Naive thymus-derived CD8-positive, alpha-beta T cell (primary cell): ENCODE results near the gene KCNG3. TPM values are rescaled to one million over a fixed set of nuclear protein-coding genes. Genes with fewer than 3 reads are reported as not detected.

ENCODE experiments used
- ATAC-seq, 2 donors: fragments of 150-1000 bp; cut with Tn5 transposase in 1 of 2; sonication (Bioruptor Pico), chemical (Tn5 transposase) in 1 of 2; 1 replicate in 1 of 2; 2 replicates in 1 of 2; pipeline ENCODE4 v1.10.0; 2021; ENCODE audit warnings: mild to moderate bottlenecking in 2 of 2, moderate library complexity in 2 of 2
- POLR2A ChIA-PET: fragments of 350-600 bp; sonication (Branson Sonifier 250); formaldehyde crosslinking; loops from one replicate; lab custom pipeline; 2021; ENCODE audit warnings: antibody characterized with exemption; lab: Charles Lee
- DNase-seq, 10 donors: peaks; one replicate each; pipeline versions ENCODE4 v3.0.0 to v3.0.0-alpha.2; 2020 to 2022
- H3K27ac Mint-ChIP-seq, 10 donors: one replicate each; pipeline ENCODE4 v1.8.0; 2020 to 2022; ENCODE audit warnings: mild to moderate bottlenecking in 10 of 10, mixed read lengths in 10 of 10, moderate library complexity in 4 of 10, inconsistent platforms in 1 of 10
- H3K27me3 Mint-ChIP-seq, 5 donors: one replicate each; pipeline ENCODE4 v1.8.0; 2021 to 2022; ENCODE audit warnings: mixed read lengths in 5 of 5
- H3K36me3 Mint-ChIP-seq, 3 donors: one replicate each; pipeline ENCODE4 v1.8.0; 2020 to 2022; ENCODE audit warnings: mixed read lengths in 3 of 3, mild to moderate bottlenecking in 2 of 3, inconsistent platforms in 1 of 3
- H3K4me1 Mint-ChIP-seq, 4 donors: one replicate each; pipeline ENCODE4 v1.8.0; 2021 to 2022; ENCODE audit warnings: mixed read lengths in 4 of 4
- H3K4me3 Mint-ChIP-seq, 10 donors: one replicate each; pipeline ENCODE4 v1.8.0; 2020 to 2022; ENCODE audit warnings: mild to moderate bottlenecking in 10 of 10, mixed read lengths in 10 of 10, moderate library complexity in 6 of 10, inconsistent platforms in 1 of 10
- H3K9me3 Mint-ChIP-seq, 9 donors: one replicate each; pipeline ENCODE4 v1.8.0; 2020 to 2022; ENCODE audit warnings: mixed read lengths in 9 of 9, mild to moderate bottlenecking in 3 of 9, inconsistent platforms in 1 of 9, moderate library complexity in 1 of 9
- polyA plus RNA-seq, 3 donors: library from polyadenylated mRNA; unstranded; fragments of 300-500 nt; fragmentation: Illumina TruSeq; gene quantifications; one replicate each; pipeline ENCODE4 v1.2.3, GENCODE V29; 2021
- total RNA-seq, 8 experiments: library from RNA in 2 of 8; stranded (reverse) in 2 of 8; gene quantifications; one replicate each; pipeline ENCODE4 v1.2.3 and lab custom pipeline; 2021 to 2026

Gene KCNG3
- total and polyA plus RNA-seq, 5 experiments from 2014 or later: not detected

DNA sequence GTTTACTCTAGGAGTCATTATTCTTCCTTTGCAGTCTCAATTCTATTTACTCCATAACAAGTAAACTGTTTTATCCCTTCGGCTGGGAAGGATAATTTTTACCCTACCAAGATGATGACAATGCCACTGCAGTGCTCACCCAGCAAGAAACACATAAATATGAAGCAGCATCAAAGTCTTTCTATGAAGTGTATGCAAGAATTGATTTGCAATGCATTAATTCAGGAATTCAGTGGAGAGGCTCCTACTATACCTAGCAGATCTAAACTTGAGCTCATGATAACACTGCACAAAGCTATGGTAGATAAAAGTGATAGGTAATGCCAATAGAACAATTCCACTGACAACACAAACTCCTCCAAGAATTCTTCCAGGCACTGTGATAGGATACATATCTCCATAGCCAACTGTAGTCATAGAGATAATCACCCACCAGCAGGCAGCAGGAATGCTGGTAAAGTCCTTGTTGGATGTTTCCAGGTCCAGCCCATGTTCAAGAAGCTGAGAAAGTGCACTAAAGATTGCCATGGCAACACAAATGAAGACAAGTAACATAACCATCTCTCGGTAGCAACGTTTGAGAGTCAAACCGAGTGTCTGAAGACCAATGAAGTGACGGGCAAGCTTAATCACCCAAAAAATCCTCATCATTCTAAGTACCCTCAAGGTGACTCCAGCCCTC lies 49.9 kb downstream of the KCNG3 start:
- DNase-seq (no peak), ATAC-seq (no peak)
- H3K4me1 Mint-ChIP-seq: no peaks in the 10 kb centered on the region
- no peaks in the 10 kb centered on the region for H3K36me3 Mint-ChIP-seq
- H3K9me3 Mint-ChIP-seq: no peaks in the 10 kb centered on the region
- POLR2A ChIA-PET: no interaction called here
- no peak overlapping the region for H3K27ac Mint-ChIP-seq
- peaks cover 0 to 4% (median 0%) of the 10 kb centered on the region in 5 donors for H3K27me3 Mint-ChIP-seq
- no peak overlapping the region for H3K4me3 Mint-ChIP-seq

DNA sequence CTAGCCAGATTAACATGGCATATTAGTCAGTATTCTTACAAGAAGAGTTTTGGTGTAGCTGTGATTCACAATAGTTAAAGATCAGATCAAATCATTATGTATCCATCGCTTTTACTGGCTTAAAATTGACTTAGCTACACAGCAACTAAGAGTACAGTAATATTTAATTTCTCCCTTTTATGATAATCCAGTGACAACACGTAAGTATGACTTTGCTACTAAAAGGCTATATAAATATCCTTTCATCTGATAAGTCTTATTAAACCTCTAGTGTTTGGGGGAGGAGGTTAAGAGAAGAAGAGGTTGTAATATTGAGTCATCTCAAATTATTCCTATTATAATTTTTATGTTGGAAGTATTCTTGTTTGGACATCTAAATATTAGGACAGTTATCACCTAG lies 51.0 kb downstream of the KCNG3 start:
- Mint-ChIP-seq H3K4me1 (no peaks in the 10 kb centered on the region), H3K9me3 (no peaks in the 10 kb centered on the region), H3K4me3 (no peak overlapping the region), H3K27ac (no peak overlapping the region), H3K36me3 (no peaks in the 10 kb centered on the region), H3K27me3 (peaks cover 0 to 4% (median 0%) of the 10 kb centered on the region in 5 donors)
- POLR2A ChIA-PET: no interaction called here
- ATAC-seq: no peak
- DNase-seq: no peak

DNA sequence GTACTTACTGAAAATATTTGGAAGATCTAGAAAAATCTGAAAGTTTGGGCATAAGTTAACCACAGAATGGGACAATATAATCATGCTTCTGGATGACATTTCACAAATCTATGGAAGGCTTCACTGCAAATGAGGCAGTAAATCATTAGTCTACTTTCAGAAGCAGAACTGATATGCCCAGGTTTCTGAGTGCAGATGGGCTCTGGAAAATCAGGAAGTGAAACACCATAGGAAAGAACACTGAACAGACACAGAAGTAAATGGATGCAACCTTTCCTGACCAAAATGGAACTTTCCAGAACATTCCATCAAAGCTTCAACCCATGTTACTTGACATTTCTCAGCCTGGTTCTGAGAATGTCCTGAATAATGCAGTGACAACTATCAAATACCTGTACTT lies 55.1 kb downstream of the KCNG3 start:
- DNase-seq: no peak
- Mint-ChIP-seq H3K4me3 (no peak overlapping the region), H3K36me3 (no peaks in the 10 kb centered on the region), H3K4me1 (no peaks in the 10 kb centered on the region), H3K27ac (no peak overlapping the region), H3K27me3 (peaks cover 0 to 10% (median 0%) of the 10 kb centered on the region in 5 donors), H3K9me3 (no peaks in the 10 kb centered on the region)
- ATAC-seq: no peak
- POLR2A ChIA-PET: no interaction called here

DNA sequence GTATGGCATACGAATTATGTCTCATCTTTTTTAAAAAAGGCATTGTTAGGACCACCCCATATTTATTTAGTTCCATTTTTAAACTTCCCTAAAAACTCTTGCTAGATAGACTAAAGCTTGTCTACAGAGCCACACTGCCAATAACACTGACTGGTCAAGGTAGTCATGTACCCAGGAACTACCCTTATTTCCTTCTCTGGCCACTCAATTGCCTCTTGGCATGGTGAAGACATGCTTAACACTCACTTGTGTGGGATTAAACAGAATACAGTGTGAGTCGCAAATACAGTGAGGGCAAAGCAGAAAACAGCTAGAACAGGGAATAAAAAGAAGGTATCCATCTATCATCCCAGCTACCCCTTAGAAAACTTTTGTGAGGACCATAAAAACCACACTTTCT lies 57.4 kb downstream of the KCNG3 start:
- no peak overlapping the region for H3K27ac Mint-ChIP-seq

DNA sequence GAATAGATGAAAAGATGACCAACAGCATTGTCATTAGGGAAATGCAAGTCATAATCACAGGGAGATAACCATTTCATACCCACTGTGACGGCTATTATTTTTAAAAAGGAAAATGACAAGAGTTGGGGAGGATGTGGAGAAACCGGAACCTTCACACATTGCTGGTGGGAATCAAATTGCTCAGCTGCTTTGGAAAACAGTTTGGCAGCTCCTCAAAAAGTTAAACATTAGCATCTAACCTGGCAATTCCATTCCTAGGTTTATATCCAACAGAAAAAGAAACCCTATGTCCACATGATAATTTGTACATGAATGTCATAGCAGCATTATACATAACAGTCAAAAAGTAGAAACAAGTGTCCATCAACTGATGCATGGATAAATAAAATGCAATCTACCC lies 58.2 kb downstream of the KCNG3 start:
- Mint-ChIP-seq H3K9me3 (no peaks in the 10 kb centered on the region), H3K36me3 (no peaks in the 10 kb centered on the region), H3K27me3 (peaks cover 0 to 13% (median 4%) of the 10 kb centered on the region in 5 donors), H3K4me3 (no peak overlapping the region), H3K27ac (no peak overlapping the region), H3K4me1 (no peaks in the 10 kb centered on the region)
- POLR2A ChIA-PET: no interaction called here
- DNase-seq (no peak), ATAC-seq (no peak)

More for the DNA sequence above, 57.4 kb downstream of the KCNG3 start:
- DNase-seq (no peak), ATAC-seq (no peak)
- Mint-ChIP-seq H3K36me3 (no peaks in the 10 kb centered on the region), H3K9me3 (no peaks in the 10 kb centered on the region), H3K4me3 (no peak overlapping the region), H3K27me3 (peaks cover 0 to 13% (median 4%) of the 10 kb centered on the region in 5 donors), H3K4me1 (no peaks in the 10 kb centered on the region)
- POLR2A ChIA-PET: no interaction called here

DNA sequence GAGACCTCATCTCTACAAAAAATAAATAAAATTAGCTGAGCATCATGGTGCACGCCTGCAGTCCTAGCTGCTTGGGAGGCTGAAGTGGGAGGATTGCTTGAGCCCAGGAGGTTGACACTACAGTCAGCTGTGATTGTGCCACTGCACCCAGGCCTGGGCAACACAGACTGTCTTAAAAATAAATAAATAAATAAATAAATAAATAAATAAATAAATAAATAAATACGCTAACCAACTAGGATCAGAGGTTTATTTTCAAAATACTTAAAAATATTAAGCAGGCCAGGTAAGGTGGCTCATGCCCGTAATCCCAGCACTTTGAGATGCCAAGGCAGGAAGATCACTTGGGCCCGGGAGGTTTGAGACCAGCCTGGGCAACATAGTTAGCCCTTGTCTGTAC lies 63.6 kb downstream of the KCNG3 start:
- H3K27me3 Mint-ChIP-seq: peaks cover 0 to 14% (median 4%) of the 10 kb centered on the region in 5 donors
- no peaks in the 10 kb centered on the region for H3K9me3 Mint-ChIP-seq
- DNase-seq (no peak), ATAC-seq (no peak)
- H3K27ac Mint-ChIP-seq: no peak overlapping the region
- H3K4me3 Mint-ChIP-seq: no peak overlapping the region
- H3K36me3 Mint-ChIP-seq: no peaks in the 10 kb centered on the region
- POLR2A ChIA-PET: no interaction called here
- no peaks in the 10 kb centered on the region for H3K4me1 Mint-ChIP-seq

DNA sequence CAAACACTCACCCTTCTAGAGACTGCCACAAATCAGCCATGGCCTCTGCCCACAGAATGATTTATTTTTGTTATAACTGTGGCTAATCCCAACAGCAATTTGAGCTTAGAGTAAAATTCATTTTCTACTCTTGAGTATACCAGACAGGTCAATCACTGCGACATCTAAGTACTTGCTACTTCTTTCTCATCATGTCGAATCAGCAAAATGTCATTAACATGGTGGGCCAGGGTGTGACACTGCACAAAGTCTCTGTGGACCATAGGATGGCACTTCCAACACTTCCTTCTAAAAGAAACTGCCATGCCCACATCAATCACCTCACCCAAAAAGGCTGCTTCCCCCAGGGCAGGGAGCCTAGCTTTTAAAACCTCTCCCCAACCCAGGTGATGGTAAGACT lies 64.4 kb downstream of the KCNG3 start:
- Mint-ChIP-seq H3K27me3 (peaks cover 0 to 11% (median 1%) of the 10 kb centered on the region in 5 donors), H3K4me3 (no peak overlapping the region), H3K4me1 (no peaks in the 10 kb centered on the region), H3K27ac (no peak overlapping the region), H3K9me3 (no peaks in the 10 kb centered on the region), H3K36me3 (no peaks in the 10 kb centered on the region)
- POLR2A ChIA-PET: no interaction called here
- no peak for ATAC-seq
- no peak for DNase-seq

DNA sequence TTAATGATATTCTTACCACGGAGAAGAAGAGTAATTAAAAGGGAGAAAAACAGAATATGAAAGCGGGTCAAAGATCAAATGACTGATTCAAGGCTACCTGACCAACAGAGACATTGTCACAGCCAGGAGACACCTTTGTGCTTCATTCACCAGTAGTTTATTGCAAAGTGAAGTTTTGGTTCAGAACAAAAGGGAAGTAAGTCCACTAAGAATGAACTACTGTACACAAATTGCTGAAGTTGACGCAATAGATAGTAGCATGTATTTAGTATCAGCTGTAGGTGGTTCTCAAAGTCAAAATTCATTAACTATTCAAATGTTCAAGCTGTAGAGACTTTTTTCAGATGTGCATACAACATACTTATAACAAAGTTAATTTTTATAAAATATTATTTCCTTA lies 68.1 kb downstream of the KCNG3 start:
- no peak overlapping the region for H3K27ac Mint-ChIP-seq
- POLR2A ChIA-PET: no interaction called here
- ATAC-seq: no peak

DNA sequence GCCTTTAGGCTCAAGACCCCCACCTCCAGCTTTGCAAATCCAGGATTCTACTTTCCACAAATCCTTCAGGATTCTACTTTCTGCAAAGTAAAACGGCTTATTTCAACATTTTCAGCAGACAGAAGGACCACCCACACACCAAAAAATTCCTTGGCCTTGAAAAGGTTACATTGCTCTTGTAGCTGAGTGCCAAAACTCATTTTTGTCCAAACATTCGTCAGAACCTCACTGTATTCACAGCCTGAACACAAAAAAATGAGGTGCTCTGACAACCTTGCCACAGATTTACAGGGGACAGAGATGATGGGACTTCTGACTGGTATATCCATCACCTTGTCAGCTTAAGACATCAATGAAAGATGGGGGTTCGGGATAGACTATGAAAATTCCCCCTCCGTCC lies 69.7 kb downstream of the KCNG3 start:
- ATAC-seq (no peak), DNase-seq (no peak)
- Mint-ChIP-seq H3K27ac (no peak overlapping the region), H3K36me3 (no peaks in the 10 kb centered on the region), H3K9me3 (no peaks in the 10 kb centered on the region), H3K4me1 (peaks cover 0 to 11% (median 0%) of the 10 kb centered on the region in 4 donors), H3K4me3 (no peak overlapping the region), H3K27me3 (peaks cover 0 to 12% (median 6%) of the 10 kb centered on the region in 5 donors)
- POLR2A ChIA-PET: no interaction called here

More for the DNA sequence above, 68.1 kb downstream of the KCNG3 start:
- Mint-ChIP-seq H3K9me3 (no peaks in the 10 kb centered on the region), H3K4me3 (no peak overlapping the region), H3K36me3 (no peaks in the 10 kb centered on the region), H3K27me3 (peaks cover 0 to 12% (median 6%) of the 10 kb centered on the region in 5 donors), H3K4me1 (peaks cover 0 to 8% (median 0%) of the 10 kb centered on the region in 4 donors)
- no peak for DNase-seq

DNA sequence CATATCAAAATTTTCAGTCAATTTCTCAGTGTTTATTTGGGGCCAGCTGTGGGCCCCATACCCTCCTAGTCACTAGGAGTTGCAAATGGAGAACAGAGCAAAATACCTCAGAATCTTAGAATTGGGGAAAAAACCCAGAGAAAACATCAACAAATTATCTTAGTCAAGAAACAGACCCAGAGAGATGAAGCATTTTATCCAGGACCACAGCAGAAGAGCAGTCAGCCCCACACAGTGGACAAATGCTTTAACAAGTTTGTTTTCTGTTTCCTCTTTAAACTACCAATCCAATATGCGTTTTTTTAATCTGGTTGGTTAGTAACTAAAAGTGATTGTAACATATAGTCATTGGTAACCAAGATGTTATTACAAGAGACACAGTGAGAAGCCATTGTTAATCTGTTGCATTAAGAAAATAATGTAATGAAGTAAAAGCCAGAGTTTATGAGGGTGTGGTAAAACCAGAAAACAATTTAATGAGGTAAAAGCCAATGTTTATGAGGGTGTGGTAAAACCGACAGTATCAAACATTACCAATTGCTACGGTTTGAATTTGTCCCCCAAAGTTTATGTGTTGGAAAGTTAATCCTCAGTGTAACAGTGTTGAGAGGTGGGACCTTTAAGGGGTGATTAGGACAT lies 72.1 kb downstream of the KCNG3 start:
- ATAC-seq (no peak), DNase-seq (no peak)
- POLR2A ChIA-PET: no interaction called here
- no peak overlapping the region for H3K27ac Mint-ChIP-seq
- no peaks in the 10 kb centered on the region for H3K36me3 Mint-ChIP-seq
- no peak overlapping the region for H3K4me3 Mint-ChIP-seq
- H3K9me3 Mint-ChIP-seq: no peaks in the 10 kb centered on the region
- peaks cover 0 to 10% (median 6%) of the 10 kb centered on the region in 5 donors for H3K27me3 Mint-ChIP-seq
- H3K4me1 Mint-ChIP-seq: peaks cover 0 to 19% (median 0%) of the 10 kb centered on the region in 4 donors

DNA sequence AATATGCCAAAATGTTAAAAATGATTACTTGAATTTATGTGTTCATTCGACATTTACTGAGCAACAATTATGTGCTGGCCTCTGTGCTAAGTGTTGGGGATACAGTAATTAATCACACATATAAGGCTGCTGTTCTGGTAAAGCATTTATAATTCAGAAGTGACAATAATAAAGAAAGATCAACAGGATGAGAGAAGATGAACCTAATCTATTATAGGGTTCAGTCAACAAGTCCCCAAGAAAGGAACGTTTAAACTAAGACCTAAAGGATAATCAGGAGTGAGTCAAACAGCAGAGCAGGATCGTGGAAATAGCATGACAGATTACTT lies 72.7 kb downstream of the KCNG3 start:
- Mint-ChIP-seq H3K4me1 (peaks cover 0 to 19% (median 0%) of the 10 kb centered on the region in 4 donors), H3K27ac (peak overlapping the region in 2 of 10 donors; percentile 64 to 80)
- POLR2A ChIA-PET: no interaction called here

DNA sequence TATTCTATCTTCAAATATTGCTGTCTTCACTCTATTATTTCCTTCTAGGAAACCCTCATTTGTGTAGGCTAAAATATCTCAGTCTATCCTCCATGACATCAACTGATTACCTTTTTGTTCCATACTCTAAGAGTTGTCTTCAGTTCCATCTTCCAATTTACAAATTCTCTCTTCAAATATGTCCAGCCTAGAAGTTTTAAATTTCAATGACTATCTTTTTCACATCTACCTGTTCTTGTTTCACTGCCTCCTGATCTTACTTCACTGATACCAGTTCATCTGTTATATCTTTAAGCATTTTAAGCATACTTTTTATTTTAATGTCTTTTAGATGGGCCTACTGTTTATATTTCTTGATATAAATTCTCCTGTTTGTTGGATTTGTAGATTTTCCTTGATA lies 79.1 kb downstream of the KCNG3 start:
- peaks cover 0 to 9% (median 0%) of the 10 kb centered on the region in 4 donors for H3K4me1 Mint-ChIP-seq
- no peak overlapping the region for H3K4me3 Mint-ChIP-seq
- H3K9me3 Mint-ChIP-seq: peaks cover 7 to 22% (median 13%) of the 10 kb centered on the region in 9 donors
- POLR2A ChIA-PET: no interaction called here
- no peak for ATAC-seq
- H3K27ac Mint-ChIP-seq: no peak overlapping the region
- peaks cover 0 to 19% (median 16%) of the 10 kb centered on the region in 3 donors for H3K36me3 Mint-ChIP-seq
- H3K27me3 Mint-ChIP-seq: peaks cover 0 to under 1% (median 0%) of the 10 kb centered on the region in 5 donors
- DNase-seq: no peak

More for the DNA sequence above, 72.7 kb downstream of the KCNG3 start:
- H3K9me3 Mint-ChIP-seq: no peaks in the 10 kb centered on the region
- H3K36me3 Mint-ChIP-seq: no peaks in the 10 kb centered on the region
- ATAC-seq (no peak), DNase-seq (no peak)
- H3K27me3 Mint-ChIP-seq: peaks cover 0 to 9% (median 6%) of the 10 kb centered on the region in 5 donors
- peak overlapping the region in 2 of 10 donors; percentile 12 to 30 for H3K4me3 Mint-ChIP-seq

DNA sequence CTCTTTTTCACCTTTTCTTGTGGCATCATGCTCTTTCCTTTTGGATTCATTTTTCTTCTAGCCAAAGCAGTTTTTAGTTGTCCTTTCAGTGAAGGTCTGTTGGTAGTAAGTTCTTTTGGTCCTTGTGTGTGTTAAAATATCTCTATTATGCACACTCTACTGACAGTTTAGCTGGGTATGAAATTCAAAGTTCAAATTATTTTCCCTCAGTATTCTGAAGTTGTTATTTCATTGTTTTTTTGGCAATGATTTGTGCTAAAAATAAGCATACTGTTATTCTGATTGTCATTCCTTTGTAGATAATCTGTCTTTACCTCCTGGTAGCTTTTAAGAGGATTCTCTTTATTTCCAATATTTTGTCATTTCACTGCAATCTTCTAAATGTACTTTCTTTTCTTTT lies 79.6 kb downstream of the KCNG3 start:
- peaks cover 0 to 1% (median 0%) of the 10 kb centered on the region in 5 donors for H3K27me3 Mint-ChIP-seq
- POLR2A ChIA-PET: no interaction called here
- no peak for DNase-seq
- H3K27ac Mint-ChIP-seq: no peak overlapping the region
- no peak overlapping the region for H3K4me3 Mint-ChIP-seq
- peaks cover 0 to 9% (median 0%) of the 10 kb centered on the region in 4 donors for H3K4me1 Mint-ChIP-seq
- peaks cover 7 to 22% (median 13%) of the 10 kb centered on the region in 9 donors for H3K9me3 Mint-ChIP-seq
- ATAC-seq: no peak
- peaks cover 0 to 19% (median 16%) of the 10 kb centered on the region in 3 donors for H3K36me3 Mint-ChIP-seq
